K562 (cell line): ENCODE results near the gene GADD45GIP1. TPM values are rescaled to one million over a fixed set of nuclear protein-coding genes. Genes with fewer than 3 reads are reported as not detected.

Experiments
- CBX8 ChIP-seq: fragments of 200-600 bp; sonication (generic); IDR thresholded peaks from 2 replicates; pipeline ENCODE4 v1.6.1; 2012; ENCODE audit warnings: borderline replicate concordance, mixed run types, low read depth, mild to moderate bottlenecking, moderate library complexity, mixed read lengths, low read length, control low read depth, inconsistent platforms; ENCODE audit not compliant: poor library complexity, severe bottlenecking; ENCODE audit errors: extremely low read depth
- HDAC2 ChIP-seq: fragments of 450-650 bp; IDR thresholded peaks from 2 replicates; pipeline ENCODE4 v1.6.1; 2016; ENCODE audit warnings: mild to moderate bottlenecking
- MAZ ChIP-seq, 2 experiments: fragments of 450-650 bp in 1 of 2; sonication (generic) in 1 of 2; formaldehyde crosslinking; IDR thresholded peaks in 1 of 2; conservative IDR thresholded peaks in 1 of 2; 2 replicates each; pipeline versions ENCODE4 v1.4.0 to v1.5.0; 2020; ENCODE audit warnings: mild to moderate bottlenecking in 1 of 2, missing genetic modification reagents in 1 of 2
- RBM25 ChIP-seq: fragments of 200-400 bp; formaldehyde crosslinking; IDR thresholded peaks from 2 replicates; pipeline ENCODE4 v1.6.1; 2018; ENCODE audit warnings: low read length, low read depth, moderate library complexity; ENCODE audit not compliant: severe bottlenecking
- STAG1 ChIP-seq: sonication (generic); formaldehyde crosslinking; IDR thresholded peaks from 2 replicates; pipeline ENCODE4 v1.5.0; 2020; ENCODE audit warnings: missing genetic modification reagents, borderline replicate concordance
- ZC3H4 ChIP-seq: sonication (generic); formaldehyde crosslinking; IDR thresholded peaks from 2 replicates; pipeline ENCODE4 v1.9.0; 2021; ENCODE audit warnings: missing genetic modification reagents, borderline replicate concordance
- polyA plus RNA-seq, 8 experiments: library from polyadenylated mRNA; depleted of rRNA in 4 of 8; stranded (reverse) in 5 of 8; unstranded in 3 of 8; fragments of >200 nt; fragmentation: Nextera tagmentation in 2 of 8; fragmentation: Illumina TruSeq in 1 of 8; extraction: Ambion mirVana in 2 of 8; extraction: Trizol in 1 of 8; gene quantifications; 2 replicates each; pipeline versions ENCODE4 v1.2.1 to v1.2.3, GENCODE V29; 2011 to 2014; ENCODE audit warnings: inconsistent platforms in 1 of 8, missing spikeins in 1 of 8
- total RNA-seq, 7 experiments: library from RNA; depleted of rRNA in 6 of 7; stranded (reverse); fragments of >200 nt in 6 of 7; fragmentation: Illumina TruSeq in 2 of 7; extraction: Trizol in 2 of 7; gene quantifications; 2 replicates each; pipeline versions ENCODE4 v1.2.1 to v1.2.3, GENCODE V29; 2011 to 2021; ENCODE audit warnings: low replicate concordance in 1 of 7
- TF ChIP-seq, protein P1 (sequence below): fragments of 450-650 bp; IDR thresholded peaks from 2 replicates; pipeline ENCODE4 v1.6.1; 2014; ENCODE audit warnings: low read depth, mild to moderate bottlenecking, moderate library complexity, borderline replicate concordance

Gene GADD45GIP1
- total and polyA plus RNA-seq, 9 of the 15 experiments (the other 6 are each of a cell fraction or from before 2014, with no cell fraction given) = 5.1 to 161 (median 29.2) TPM

DNA sequence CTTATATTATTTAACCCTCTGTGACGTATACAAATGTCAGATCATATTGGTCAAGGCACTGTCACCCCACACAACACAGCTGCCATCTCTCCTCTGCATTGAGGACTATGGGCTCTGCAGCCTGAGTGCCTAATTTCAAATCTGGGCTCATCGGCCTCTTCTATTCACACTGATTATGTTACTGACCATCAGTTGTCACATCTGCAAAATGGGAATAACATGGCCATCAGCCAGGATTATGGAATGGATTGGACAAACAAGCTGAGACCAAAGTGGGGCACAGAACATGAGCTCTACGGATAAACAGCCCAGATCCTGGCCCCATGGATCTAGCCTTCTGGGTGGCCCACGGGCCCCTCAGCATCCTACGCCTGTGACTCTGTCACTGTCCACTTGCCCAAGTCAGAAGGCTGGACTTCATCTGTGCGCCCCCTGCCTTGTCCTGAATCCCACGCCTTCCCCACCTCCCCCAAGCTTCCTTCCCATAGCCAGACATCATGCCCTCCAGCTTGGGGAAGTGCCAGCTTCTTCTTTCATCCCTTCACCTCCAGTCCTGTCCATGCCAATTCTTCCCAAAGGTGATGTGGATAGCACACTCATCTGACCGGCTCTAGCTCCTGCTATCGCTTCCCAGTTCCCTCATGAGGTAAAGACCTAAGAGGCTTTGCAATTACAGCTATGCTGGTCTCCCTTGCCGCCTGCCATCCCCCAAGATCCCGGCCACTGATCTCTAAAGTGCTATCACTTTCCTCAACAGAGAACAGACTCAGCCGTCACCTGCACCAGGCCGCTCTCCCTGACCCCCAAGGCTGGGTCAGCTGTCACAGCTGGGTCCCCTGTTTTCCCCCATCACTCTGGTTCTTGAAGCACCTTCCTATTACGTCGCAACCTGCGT is 24.4 kb downstream of the GADD45GIP1 start (continued):
- TF ChIP-seq RBM25 (peak; percentile 70), CBX8 (no peak), MAZ (CRISPR knock-in tag; conservative IDR thresholded peaks at IDR 0.05 in 1 of 2, IDR thresholded peaks at IDR 0.05 in 1 of 2) (no peak), ZC3H4 (peak; percentile 91; the same call in 1 of the 2 replicates), STAG1 (CRISPR knock-in tag) (0 out of 2 replicates have a peak, but pooled peaks have one; percentile 41), HDAC2 (0 out of 2 replicates have a peak, but pooled peaks have one; percentile 13)
- TF ChIP-seq, protein P1, sequence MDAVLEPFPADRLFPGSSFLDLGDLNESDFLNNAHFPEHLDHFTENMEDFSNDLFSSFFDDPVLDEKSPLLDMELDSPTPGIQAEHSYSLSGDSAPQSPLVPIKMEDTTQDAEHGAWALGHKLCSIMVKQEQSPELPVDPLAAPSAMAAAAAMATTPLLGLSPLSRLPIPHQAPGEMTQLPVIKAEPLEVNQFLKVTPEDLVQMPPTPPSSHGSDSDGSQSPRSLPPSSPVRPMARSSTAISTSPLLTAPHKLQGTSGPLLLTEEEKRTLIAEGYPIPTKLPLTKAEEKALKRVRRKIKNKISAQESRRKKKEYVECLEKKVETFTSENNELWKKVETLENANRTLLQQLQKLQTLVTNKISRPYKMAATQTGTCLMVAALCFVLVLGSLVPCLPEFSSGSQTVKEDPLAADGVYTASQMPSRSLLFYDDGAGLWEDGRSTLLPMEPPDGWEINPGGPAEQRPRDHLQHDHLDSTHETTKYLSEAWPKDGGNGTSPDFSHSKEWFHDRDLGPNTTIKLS = peak; percentile 3; the same call in 1 of the 2 replicates
